ENCODE measurements around the gene FAM181B.

The FAM181B gene

DNA sequence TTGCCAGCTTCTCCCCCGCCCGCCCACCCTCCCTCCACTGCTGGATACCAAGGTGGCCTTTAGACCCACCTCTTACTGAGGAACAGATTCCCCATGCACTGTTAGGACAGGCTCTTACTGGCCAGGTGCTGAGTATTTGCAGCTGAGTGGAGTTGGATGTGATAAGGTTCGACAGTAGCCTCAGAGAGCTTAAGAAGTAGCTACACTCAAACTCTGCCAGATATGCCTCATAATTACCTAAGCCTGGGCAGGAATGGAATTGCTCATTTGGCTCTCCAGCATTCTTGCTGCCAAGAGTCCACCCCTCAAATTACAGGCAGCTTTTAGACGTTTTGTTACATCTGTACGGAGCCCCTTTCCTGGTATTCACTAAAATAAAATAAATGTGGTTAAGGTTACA lies 9.6 kb downstream of the FAM181B start:
- no peaks in the 10 kb centered on the region for H3K4me1 Mint-ChIP-seq (ENCODE audit: low read depth in 2 of 2)
- no peak overlapping the region for H3K4me3 Mint-ChIP-seq
- H3K36me3 Mint-ChIP-seq (ENCODE audit: insufficient read depth), result no peaks in the 10 kb centered on the region
- H3K27ac Mint-ChIP-seq, result no peak overlapping the region
- ATAC-seq (replicated peaks) (no peak), DNase-seq (no peak)
- H3K27me3 Mint-ChIP-seq, result peaks cover 26 to 50% of the 10 kb centered on the region in 2 donors
- H3K9me3 Mint-ChIP-seq, result no peaks in the 10 kb centered on the region

- Mint-ChIP-seq H3K36me3 (ENCODE audit: insufficient read depth) (no peaks in the 10 kb centered on the region), H3K9me3 (no peaks in the 10 kb centered on the region), H3K27ac (no peak overlapping the region), H3K27me3 (peaks cover 16 to 48% of the 10 kb centered on the region in 2 donors), H3K4me1 (ENCODE audit: low read depth in 2 of 2) (no peaks in the 10 kb centered on the region), H3K4me3 (no peak overlapping the region)
- ATAC-seq (replicated peaks) (no peak), DNase-seq (no peak)
These were observed 11.4 kb downstream of the FAM181B start for GRCh38 chr11:82722231-82722630.

GRCh38 chr11:82720267-82721065 lies 13.2 kb downstream of the FAM181B start:
- Mint-ChIP-seq H3K36me3 (ENCODE audit: insufficient read depth) (no peaks in the 10 kb centered on the region), H3K4me1 (ENCODE audit: low read depth in 2 of 2) (no peaks in the 10 kb centered on the region), H3K27me3 (peaks cover under 1 to 30% of the 10 kb centered on the region in 2 donors), H3K4me3 (no peak overlapping the region), H3K27ac (no peak overlapping the region), H3K9me3 (no peaks in the 10 kb centered on the region)
- ATAC-seq (replicated peaks), result no peak
- no peak for DNase-seq

DNA sequence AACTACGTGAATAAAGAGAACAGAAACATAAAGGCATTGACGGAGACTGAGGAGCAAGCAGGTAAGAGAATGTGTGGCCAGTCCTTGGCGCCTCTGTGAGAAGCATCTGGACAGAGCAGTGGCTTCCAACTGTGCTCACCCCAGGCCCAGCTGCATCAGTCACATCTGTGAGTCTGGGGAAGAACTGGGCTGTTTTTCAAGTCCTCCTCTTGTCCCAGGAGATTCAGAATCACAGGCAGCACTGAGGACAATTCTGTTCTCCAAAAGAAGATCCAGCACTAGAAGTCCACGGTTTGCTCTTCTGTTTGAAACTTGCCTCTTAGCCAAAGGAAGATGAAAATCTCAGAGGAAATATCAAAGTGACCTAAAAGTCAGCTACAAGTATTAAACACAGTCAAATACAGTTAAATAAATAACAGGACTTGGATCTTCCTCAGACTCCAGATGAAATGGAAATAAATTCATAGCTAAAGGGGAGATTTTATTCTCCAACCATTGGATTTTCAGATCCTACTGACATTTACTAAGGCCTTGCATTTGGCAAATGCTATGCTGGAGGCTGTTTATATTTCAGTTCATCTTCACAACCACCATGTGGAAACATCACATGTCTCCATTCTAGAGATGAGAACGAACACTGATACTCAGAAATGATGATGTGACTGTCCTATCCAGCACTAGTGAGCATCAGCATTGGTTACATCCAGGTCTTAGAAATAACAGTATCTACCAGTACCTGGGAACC lies 14.1 kb downstream of the FAM181B start:
- Mint-ChIP-seq H3K4me3 (no peak overlapping the region), H3K36me3 (ENCODE audit: insufficient read depth) (no peaks in the 10 kb centered on the region), H3K27me3 (peaks cover 0 to 30% of the 10 kb centered on the region in 2 donors), H3K9me3 (no peaks in the 10 kb centered on the region), H3K27ac (no peak overlapping the region), H3K4me1 (ENCODE audit: low read depth in 2 of 2) (no peaks in the 10 kb centered on the region)
- ATAC-seq (replicated peaks) (no peak), DNase-seq (no peak)

DNA sequence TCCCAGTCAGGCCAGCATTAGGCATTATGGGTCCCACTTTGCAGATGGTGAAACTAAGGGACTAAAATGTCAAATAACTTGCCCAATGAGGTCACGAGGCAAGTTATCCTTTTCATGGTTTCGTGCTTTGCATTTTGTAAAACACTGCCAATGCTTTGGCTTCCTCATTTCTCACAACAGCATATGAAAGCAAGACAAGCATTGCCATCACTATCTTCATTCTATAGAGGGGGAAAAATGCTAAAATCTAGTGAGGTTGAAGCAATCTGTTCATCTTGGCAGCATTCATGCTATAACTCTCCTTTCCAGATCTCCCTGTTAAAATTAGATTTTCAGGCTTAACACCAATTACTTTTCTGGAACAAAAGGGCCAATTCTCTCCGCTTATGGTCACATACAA lies 14.8 kb downstream of the FAM181B start:
- H3K36me3 Mint-ChIP-seq (ENCODE audit: insufficient read depth), result no peaks in the 10 kb centered on the region
- no peak for ATAC-seq (replicated peaks)
- no peaks in the 10 kb centered on the region for H3K9me3 Mint-ChIP-seq
- H3K27me3 Mint-ChIP-seq, result peaks cover 0 to 30% of the 10 kb centered on the region in 2 donors
- H3K4me1 Mint-ChIP-seq (ENCODE audit: low read depth in 2 of 2), result no peaks in the 10 kb centered on the region
- no peak overlapping the region for H3K27ac Mint-ChIP-seq
- no peak for DNase-seq
- no peak overlapping the region for H3K4me3 Mint-ChIP-seq

DNA sequence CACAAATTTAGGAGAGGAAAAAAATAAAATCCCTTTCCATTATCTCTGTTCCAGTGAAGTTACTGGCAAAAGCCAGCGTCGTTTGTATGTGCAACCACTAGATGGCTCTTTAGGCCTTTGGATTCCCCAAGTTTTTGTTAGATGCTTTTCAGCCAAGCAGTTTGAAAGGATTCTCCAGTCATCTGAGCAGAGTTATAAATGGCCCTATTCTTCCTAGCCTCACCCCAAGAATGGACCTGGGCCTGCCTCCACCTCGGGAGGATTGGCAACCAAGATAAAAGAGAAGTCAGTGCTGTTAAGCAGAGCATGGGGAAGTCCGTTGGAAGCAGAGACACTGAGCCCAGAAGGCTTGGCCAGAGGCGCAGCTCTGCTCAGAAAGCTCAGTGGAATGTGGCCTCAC lies 15.4 kb downstream of the FAM181B start:
- Mint-ChIP-seq H3K9me3 (no peaks in the 10 kb centered on the region), H3K4me1 (ENCODE audit: low read depth in 2 of 2) (no peaks in the 10 kb centered on the region), H3K4me3 (no peak overlapping the region), H3K27me3 (peaks cover 0 to 30% of the 10 kb centered on the region in 2 donors), H3K27ac (no peak overlapping the region), H3K36me3 (ENCODE audit: insufficient read depth) (no peaks in the 10 kb centered on the region)
- ATAC-seq (replicated peaks) (no peak), DNase-seq (no peak)

- no peaks in the 10 kb centered on the region for H3K9me3 Mint-ChIP-seq
- no peak overlapping the region for H3K4me3 Mint-ChIP-seq
- H3K27me3 Mint-ChIP-seq, result peaks cover 0 to 13% of the 10 kb centered on the region in 2 donors
- no peak overlapping the region for H3K27ac Mint-ChIP-seq
- H3K36me3 Mint-ChIP-seq (ENCODE audit: insufficient read depth), result no peaks in the 10 kb centered on the region
- DNase-seq (no peak), ATAC-seq (replicated peaks) (no peak)
- H3K4me1 Mint-ChIP-seq (ENCODE audit: low read depth in 2 of 2), result no peaks in the 10 kb centered on the region
These were observed 19.1 kb downstream of the FAM181B start for GRCh38 chr11:82714346-82715174.

DNA sequence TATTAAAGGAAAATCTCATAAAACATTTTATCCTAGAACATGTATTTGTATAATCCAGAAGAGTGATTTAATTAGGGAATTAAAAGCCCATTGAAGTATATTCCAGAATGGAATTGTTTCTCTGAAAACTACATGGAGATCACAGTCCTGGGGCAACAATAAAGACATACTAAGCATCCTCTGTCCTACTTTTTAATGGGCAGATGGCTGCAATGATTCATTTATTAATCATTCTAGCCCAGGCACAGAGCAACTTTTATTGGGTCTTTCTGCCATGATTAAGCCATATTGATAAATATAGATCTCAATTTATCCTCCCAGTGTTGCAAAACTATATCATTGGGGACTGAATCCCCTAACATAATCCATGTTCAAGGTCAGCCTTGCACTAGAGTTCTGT lies 22.0 kb downstream of the FAM181B start:
- DNase-seq (no peak), ATAC-seq (replicated peaks) (no peak)
- no peaks in the 10 kb centered on the region for H3K36me3 Mint-ChIP-seq (ENCODE audit: insufficient read depth)
- no peak overlapping the region for H3K4me3 Mint-ChIP-seq
- no peaks in the 10 kb centered on the region for H3K4me1 Mint-ChIP-seq (ENCODE audit: low read depth in 2 of 2)
- H3K27me3 Mint-ChIP-seq, result peaks cover 0 to 9% of the 10 kb centered on the region in 2 donors
- no peaks in the 10 kb centered on the region for H3K9me3 Mint-ChIP-seq
- no peak overlapping the region for H3K27ac Mint-ChIP-seq

DNA sequence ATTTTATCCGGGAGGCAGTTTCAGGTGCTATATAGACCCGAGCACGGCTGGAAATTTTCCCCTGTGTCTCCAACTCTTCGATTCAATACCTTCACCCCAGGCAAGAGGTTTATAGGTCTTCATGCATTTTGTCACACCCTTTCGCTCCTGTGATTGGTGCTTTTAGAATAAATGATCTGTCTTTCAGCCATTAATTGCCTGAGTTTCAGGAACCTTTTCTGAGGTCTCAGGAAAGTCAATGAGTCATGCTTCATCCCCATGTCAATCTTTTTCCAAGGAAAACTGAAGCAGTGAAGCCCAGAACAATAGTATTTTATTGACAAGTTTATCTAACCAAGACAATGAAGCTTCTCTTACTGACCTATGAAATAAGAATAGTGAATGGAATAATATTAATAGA lies 29.9 kb downstream of the FAM181B start:
- no peak for ATAC-seq (replicated peaks)
- no peak for DNase-seq
- H3K27ac Mint-ChIP-seq, result no peak overlapping the region
- H3K36me3 Mint-ChIP-seq (ENCODE audit: insufficient read depth), result no peaks in the 10 kb centered on the region
- peaks cover 12 to 18% of the 10 kb centered on the region in 2 donors for H3K27me3 Mint-ChIP-seq
- H3K4me1 Mint-ChIP-seq (ENCODE audit: low read depth in 2 of 2), result no peaks in the 10 kb centered on the region
- H3K4me3 Mint-ChIP-seq, result no peak overlapping the region
- H3K9me3 Mint-ChIP-seq, result no peaks in the 10 kb centered on the region

GRCh38 chr11:82703226-82703625 lies 30.4 kb downstream of the FAM181B start:
- ATAC-seq (replicated peaks) (no peak), DNase-seq (no peak)
- H3K4me3 Mint-ChIP-seq, result no peak overlapping the region
- peaks cover 12 to 18% of the 10 kb centered on the region in 2 donors for H3K27me3 Mint-ChIP-seq
- H3K36me3 Mint-ChIP-seq (ENCODE audit: insufficient read depth), result no peaks in the 10 kb centered on the region
- no peaks in the 10 kb centered on the region for H3K4me1 Mint-ChIP-seq (ENCODE audit: low read depth in 2 of 2)
- no peaks in the 10 kb centered on the region for H3K9me3 Mint-ChIP-seq
- H3K27ac Mint-ChIP-seq, result no peak overlapping the region

DNA sequence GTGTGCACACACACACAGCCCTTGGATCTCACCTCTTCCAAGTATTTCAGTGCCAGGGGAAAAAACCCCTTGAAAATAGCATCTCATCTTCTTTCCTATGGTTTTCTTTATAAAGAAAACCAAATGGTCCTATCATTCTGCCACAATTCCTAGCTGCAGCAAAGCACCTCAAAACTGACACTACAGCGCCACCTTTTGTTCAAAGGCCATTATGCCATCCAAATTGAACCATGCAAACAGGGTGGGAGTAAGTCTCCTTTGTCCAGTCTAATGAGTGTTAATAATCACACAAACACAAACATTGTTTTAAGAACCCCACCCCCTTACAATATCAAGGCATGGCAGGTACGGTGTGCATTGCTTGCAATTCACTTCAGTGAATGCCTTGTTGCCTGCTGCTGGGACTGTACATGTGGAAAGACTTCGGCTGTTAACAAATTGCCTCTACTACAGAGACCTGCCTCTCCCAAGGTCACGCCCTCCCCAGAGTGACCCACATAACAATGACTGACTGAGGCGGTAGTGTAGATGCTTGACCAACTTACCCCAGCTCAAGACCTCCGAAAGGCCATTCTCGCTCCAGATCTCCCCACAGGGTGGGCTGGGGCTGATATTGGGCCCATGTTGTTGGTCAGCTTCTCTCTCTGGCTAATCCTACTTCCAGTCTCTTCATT lies 31.7 kb downstream of the FAM181B start:
- Mint-ChIP-seq H3K4me1 (ENCODE audit: low read depth in 2 of 2) (no peaks in the 10 kb centered on the region), H3K36me3 (ENCODE audit: insufficient read depth) (no peaks in the 10 kb centered on the region), H3K27ac (no peak overlapping the region), H3K4me3 (no peak overlapping the region), H3K9me3 (no peaks in the 10 kb centered on the region), H3K27me3 (peaks cover 9 to 12% of the 10 kb centered on the region in 2 donors)
- ATAC-seq (replicated peaks) (no peak), DNase-seq (no peak)

- no peak for ATAC-seq (replicated peaks)
- Mint-ChIP-seq H3K27me3 (no peaks in the 10 kb centered on the region), H3K36me3 (ENCODE audit: insufficient read depth) (no peaks in the 10 kb centered on the region), H3K4me1 (ENCODE audit: low read depth in 2 of 2) (no peaks in the 10 kb centered on the region), H3K9me3 (no peaks in the 10 kb centered on the region), H3K27ac (no peak overlapping the region), H3K4me3 (no peak overlapping the region)
- DNase-seq, result no peak
These were observed 34.9 kb downstream of the FAM181B start for GRCh38 chr11:82698576-82699352.
